ENCODE data around the gene LTBP1. TPM values are rescaled to one million over a fixed set of nuclear protein-coding genes. Genes with fewer than 3 reads are reported as not detected.

The LTBP1 gene
- total RNA-seq, 6 experiments from 2014 or later, result 260 to 409 (median 335) TPM

- Mint-ChIP-seq H3K27me3 (ENCODE audit: insufficient read depth) (no peaks in the 10 kb centered on the region), H3K4me3 (no peak overlapping the region), H3K9me3 (no peaks in the 10 kb centered on the region), H3K4me1 (ENCODE audit: low read depth) (peaks cover 63% of the 10 kb centered on the region), H3K27ac (no peak overlapping the region), H3K36me3 (ENCODE audit: low read depth) (peaks cover 15% of the 10 kb centered on the region)
- TF ChIP-seq CTCF (IDR thresholded peaks at IDR 0.05), result no peak
- DNase-seq, result no peak
Observed at GRCh38 chr2:33110461-33110860, 163.7 kb downstream of the LTBP1 start.

- TF ChIP-seq CTCF (IDR thresholded peaks at IDR 0.05), result no peak
- H3K9me3 Mint-ChIP-seq, result no peaks in the 10 kb centered on the region
- H3K27me3 Mint-ChIP-seq (ENCODE audit: insufficient read depth), result no peaks in the 10 kb centered on the region
- no peak overlapping the region for H3K4me3 Mint-ChIP-seq
- DNase-seq, result no peak
- H3K4me1 Mint-ChIP-seq (ENCODE audit: low read depth), result peaks cover 57% of the 10 kb centered on the region
- peaks cover 12% of the 10 kb centered on the region for H3K36me3 Mint-ChIP-seq (ENCODE audit: low read depth)
- 0 out of 2 replicates have a peak overlapping the region, but pooled peaks have one; percentile 10 for H3K27ac Mint-ChIP-seq
Observed at GRCh38 chr2:33111002-33111446, 164.3 kb downstream of the LTBP1 start.

DNA sequence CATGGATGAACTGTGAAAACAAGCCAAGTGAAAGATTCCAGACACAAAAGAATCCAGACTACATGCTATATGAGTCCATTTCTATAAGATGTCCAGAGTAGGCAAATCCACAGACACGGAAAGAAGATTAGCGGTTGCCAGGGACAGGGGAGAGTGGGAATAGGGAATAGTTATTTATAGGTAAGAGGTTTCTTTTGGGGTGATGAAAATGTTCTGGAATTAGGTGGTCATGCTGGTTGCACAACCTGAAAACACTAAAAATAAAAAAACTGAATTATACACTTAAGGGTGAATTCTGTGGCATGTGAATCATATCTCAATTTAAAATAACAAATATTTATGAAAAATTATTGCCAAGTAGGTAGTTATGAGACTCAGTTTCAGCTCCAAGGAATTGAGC lies 168.4 kb downstream of the LTBP1 start:
- Mint-ChIP-seq H3K27ac (no peak overlapping the region), H3K4me1 (ENCODE audit: low read depth) (peaks cover 20% of the 10 kb centered on the region), H3K27me3 (ENCODE audit: insufficient read depth) (no peaks in the 10 kb centered on the region), H3K9me3 (no peaks in the 10 kb centered on the region), H3K36me3 (ENCODE audit: low read depth) (peaks cover 15% of the 10 kb centered on the region), H3K4me3 (no peak overlapping the region)
- no peak for DNase-seq
- no peak for TF ChIP-seq CTCF (IDR thresholded peaks at IDR 0.05)

DNA sequence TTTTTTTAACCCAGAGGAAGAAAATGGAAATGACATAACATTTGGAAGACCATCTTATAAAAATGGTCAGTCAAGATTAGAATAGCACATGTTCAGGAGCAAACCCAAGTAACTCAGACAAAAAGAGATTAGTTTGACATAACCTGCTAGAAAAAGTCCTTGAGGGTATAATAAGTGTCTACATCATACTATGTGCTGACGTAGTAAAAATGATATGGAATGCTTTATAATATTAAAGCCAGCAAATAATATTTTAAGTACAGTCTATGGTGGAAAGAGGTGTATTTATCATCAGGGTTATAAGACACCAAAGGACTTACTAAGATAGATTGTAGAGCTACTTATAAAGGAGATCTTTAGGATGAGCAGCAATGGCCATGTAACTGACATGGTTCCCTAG lies 169.0 kb downstream of the LTBP1 start:
- TF ChIP-seq CTCF (IDR thresholded peaks at IDR 0.05), result no peak
- no peaks in the 10 kb centered on the region for H3K9me3 Mint-ChIP-seq

DNA sequence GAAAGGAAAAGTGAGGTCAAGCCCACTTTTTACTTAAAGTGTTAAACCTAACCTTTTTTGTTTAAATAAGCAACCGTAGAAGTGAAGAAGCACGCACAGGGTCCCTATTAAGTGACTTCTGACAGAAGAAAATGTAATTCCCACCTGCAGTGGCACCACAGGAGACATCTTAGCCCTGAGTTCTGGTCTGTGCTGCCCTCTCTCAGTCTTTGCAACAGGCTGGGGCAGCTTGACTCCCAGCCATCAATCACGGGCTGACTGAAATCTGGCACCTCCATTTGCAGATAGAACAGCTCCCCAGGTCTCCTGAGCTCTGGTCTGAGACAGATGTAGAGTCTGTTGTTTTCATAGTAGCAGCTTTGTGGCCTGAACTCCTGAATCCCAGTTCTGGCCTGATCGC lies 170.0 kb downstream of the LTBP1 start:
- peaks cover 7% of the 10 kb centered on the region; the same call in 1 of the 2 replicates for H3K4me1 Mint-ChIP-seq (ENCODE audit: low read depth)
- no peak overlapping the region for H3K27ac Mint-ChIP-seq
- no peaks in the 10 kb centered on the region for H3K9me3 Mint-ChIP-seq
- H3K36me3 Mint-ChIP-seq (ENCODE audit: low read depth), result peaks cover 5% of the 10 kb centered on the region; the same call in 1 of the 2 replicates
- no peak for TF ChIP-seq CTCF (IDR thresholded peaks at IDR 0.05)
- no peak overlapping the region for H3K4me3 Mint-ChIP-seq
- no peaks in the 10 kb centered on the region for H3K27me3 Mint-ChIP-seq (ENCODE audit: insufficient read depth)
- no peak for DNase-seq

More for the DNA sequence above, 169.0 kb downstream of the LTBP1 start:
- H3K4me1 Mint-ChIP-seq (ENCODE audit: low read depth), result peaks cover 15% of the 10 kb centered on the region
- no peak overlapping the region for H3K4me3 Mint-ChIP-seq
- peaks cover 11% of the 10 kb centered on the region for H3K36me3 Mint-ChIP-seq (ENCODE audit: low read depth)
- no peaks in the 10 kb centered on the region for H3K27me3 Mint-ChIP-seq (ENCODE audit: insufficient read depth)
- no peak for DNase-seq
- H3K27ac Mint-ChIP-seq, result no peak overlapping the region

DNA sequence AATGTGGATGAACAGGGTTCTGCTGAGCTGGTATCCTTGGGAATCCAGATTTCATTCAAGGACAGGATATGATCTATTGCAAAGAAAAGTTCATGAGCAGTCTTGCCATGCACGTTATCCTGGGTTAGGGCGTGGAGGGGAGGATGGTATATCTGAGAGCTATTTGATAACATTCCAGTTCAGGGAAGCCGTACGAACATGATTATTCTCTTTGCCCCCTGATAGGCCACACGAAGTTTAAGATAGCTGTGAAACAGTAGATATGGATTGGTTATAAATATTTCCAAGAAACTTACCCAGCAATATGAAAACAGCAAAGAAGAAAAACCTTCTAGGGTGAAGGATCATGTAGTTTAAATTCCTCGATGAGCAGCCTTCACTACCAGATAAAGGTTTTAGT lies 171.9 kb downstream of the LTBP1 start:
- H3K27me3 Mint-ChIP-seq (ENCODE audit: insufficient read depth), result no peaks in the 10 kb centered on the region
- no peak overlapping the region for H3K27ac Mint-ChIP-seq
- no peaks in the 10 kb centered on the region for H3K9me3 Mint-ChIP-seq
- no peak for DNase-seq
- H3K4me1 Mint-ChIP-seq (ENCODE audit: low read depth), result peaks cover 15% of the 10 kb centered on the region
- no peak for TF ChIP-seq CTCF (IDR thresholded peaks at IDR 0.05)
- no peak overlapping the region for H3K4me3 Mint-ChIP-seq
- H3K36me3 Mint-ChIP-seq (ENCODE audit: low read depth), result peaks cover 10% of the 10 kb centered on the region

Data from HFFc6 (cell line).